AG09309 (cell line): ENCODE results near the gene CARM1.

Source experiments
- DNase-seq: peaks from one replicate; pipeline ENCODE4 v3.0.0-alpha.2; 2010; ENCODE audit warnings: low read depth
- H3K4me3 ChIP-seq: 2 replicates; pipeline ENCODE4 v1.5.1; 2011; ENCODE audit warnings: mild to moderate bottlenecking, low read depth, low read length, moderate library complexity; ENCODE audit not compliant: control insufficient read depth
- CTCF ChIP-seq: IDR thresholded peaks from 2 replicates; pipeline ENCODE4 v1.5.1; 2011; ENCODE audit warnings: mild to moderate bottlenecking, low read depth, low read length, inconsistent platforms; ENCODE audit not compliant: insufficient read depth, control insufficient read depth; ENCODE audit errors: missing control alignments

Gene CARM1

GRCh38 chr19:10830931-10831779 is 40.2 kb upstream of the CARM1 start:
- DNase-seq: no peak
- H3K4me3 ChIP-seq: no peak overlapping the region
- TF ChIP-seq CTCF: no peak

GRCh38 chr19:10831987-10832938 is 39.1 kb upstream of the CARM1 start:
- no peak for DNase-seq
- no peak for TF ChIP-seq CTCF
- H3K4me3 ChIP-seq: no peak overlapping the region

- H3K4me3 ChIP-seq: no peak overlapping the region
- no peak for DNase-seq
- no peak for TF ChIP-seq CTCF
Observed at GRCh38 chr19:10832939-10833296, 38.4 kb upstream of the CARM1 start.

- H3K4me3 ChIP-seq: peak overlapping the region; percentile 38
- no peak for TF ChIP-seq CTCF
- DNase-seq: no peak
Observed at GRCh38 chr19:10835089-10835753, 36.1 kb upstream of the CARM1 start.

GRCh38 chr19:10835754-10836478 is 35.4 kb upstream of the CARM1 start, which contains the start of gene TMED1:
TSS of gene TMED1 (minus strand) at chr19:10836212. CDS start at chr19:10836191, 21 bp downstream.
- TF ChIP-seq CTCF: no peak
- H3K4me3 ChIP-seq: peak within 1 kb of the TSS; percentile 84
- peak; percentile 94 for DNase-seq
